ENCODE data around the gene MYOZ1.
A peak's percentile ranks its signal among the peaks of the same experiment; 100 is the strongest.

The MYOZ1 gene

GRCh38 chr10:73597346-73597745 is 43.9 kb downstream of the MYOZ1 start:
- no peak for DNase-seq (ENCODE audit: low read depth)

GRCh38 chr10:73593812-73594211 is 47.5 kb downstream of the MYOZ1 start:
- DNase-seq (ENCODE audit: low read depth): no peak

GRCh38 chr10:73593110-73593509 is 48.2 kb downstream of the MYOZ1 start:
- no peak for DNase-seq (ENCODE audit: low read depth)

GRCh38 chr10:73591935-73592699 is 49.2 kb downstream of the MYOZ1 start:
- DNase-seq (ENCODE audit: low read depth): no peak

- no peak for DNase-seq (ENCODE audit: low read depth)
Measured at GRCh38 chr10:73590881-73591799, 50.1 kb downstream of the MYOZ1 start, which contains the start of gene USP54. Gene USP54 (minus strand): TSS chr10:73591342. CDS start chr10:73575658, 15,684 bp downstream.

- no peak for DNase-seq (ENCODE audit: low read depth)
Measured at GRCh38 chr10:73589563-73590126, 51.6 kb downstream of the MYOZ1 start.

GRCh38 chr10:73588656-73589055 is 52.6 kb downstream of the MYOZ1 start:
- no peak for DNase-seq (ENCODE audit: low read depth)

- peak; percentile 43 for DNase-seq (ENCODE audit: low read depth)
Measured at GRCh38 chr10:73586583-73586984, 54.7 kb downstream of the MYOZ1 start.

GRCh38 chr10:73585327-73585726 is 55.9 kb downstream of the MYOZ1 start:
- DNase-seq (ENCODE audit: low read depth): no peak

- no peak for DNase-seq (ENCODE audit: low read depth)
Measured at GRCh38 chr10:73584737-73585136, 56.5 kb downstream of the MYOZ1 start.

GRCh38 chr10:73581918-73582317 is 59.4 kb downstream of the MYOZ1 start:
- no peak for DNase-seq (ENCODE audit: low read depth)

Measured in fibroblast of the conjunctiva (primary cell).